ENCODE results near the gene IMPA2.

IMPA2 gene

DNA sequence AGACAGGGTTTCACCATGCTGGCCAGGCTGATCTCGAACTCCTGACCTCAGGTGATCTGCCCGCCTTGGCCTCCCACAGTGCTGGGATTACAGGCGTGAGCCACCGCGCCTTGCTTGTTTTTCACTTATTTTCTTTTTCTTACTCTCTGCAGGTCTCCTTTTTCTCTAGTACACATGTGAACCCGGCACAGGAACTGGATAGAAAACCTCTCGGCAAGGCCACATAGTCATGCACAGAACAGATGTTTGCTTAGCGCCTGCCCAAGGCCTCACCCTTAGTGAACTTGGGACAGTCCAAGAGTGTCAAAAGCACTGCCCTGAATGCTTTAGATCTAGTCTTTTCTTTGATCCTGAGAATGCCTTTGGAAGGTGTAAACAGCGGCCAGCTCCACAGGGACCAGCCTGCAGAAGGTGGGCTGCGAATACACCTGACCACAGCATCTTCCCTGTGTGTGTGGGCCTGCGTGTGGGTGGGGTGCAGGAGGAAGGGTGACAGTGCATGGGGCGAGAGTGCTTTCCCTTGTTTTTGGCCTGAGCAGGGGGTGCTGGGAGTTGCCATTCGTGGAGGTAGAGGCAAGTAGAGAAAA, 27.0 kb downstream of the IMPA2 start:
- no peak for DNase-seq (ENCODE audit: low read depth)

DNA sequence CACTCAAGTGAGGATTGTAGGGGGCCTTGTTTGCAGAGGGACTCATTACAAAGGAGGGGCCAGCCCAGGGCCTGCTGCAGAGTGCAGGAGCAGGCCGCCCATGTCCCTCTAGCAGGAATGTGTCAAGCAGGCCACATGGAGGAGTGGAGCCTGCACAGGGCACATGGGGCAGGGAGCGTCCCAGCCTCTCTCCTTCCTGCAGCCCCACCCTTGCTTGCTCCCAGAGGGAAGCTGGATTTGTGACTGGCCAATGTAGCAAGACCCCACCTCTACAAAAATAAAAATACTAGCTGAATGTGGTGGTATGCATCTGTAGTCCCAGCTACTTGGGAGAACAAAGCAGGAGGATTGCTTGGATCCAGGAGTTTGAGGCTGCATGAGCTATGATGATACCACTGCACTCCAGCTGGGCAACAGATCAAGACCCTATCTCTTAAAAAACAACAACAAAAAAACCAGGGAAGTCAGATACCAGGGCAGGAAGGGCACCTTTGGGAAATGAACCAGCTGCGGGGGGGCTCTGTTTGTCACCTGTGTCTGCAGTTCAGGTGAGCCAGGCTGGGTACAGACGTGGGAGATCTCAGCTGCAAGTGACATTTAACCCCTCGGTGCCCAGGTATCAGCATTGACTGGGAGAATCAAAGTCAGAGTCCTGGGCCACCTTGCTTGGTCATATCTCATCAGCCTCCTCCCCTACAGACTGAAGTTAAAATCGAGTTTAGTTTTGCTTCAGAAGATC, 27.7 kb downstream of the IMPA2 start:
- DNase-seq (ENCODE audit: low read depth), result no peak

DNA sequence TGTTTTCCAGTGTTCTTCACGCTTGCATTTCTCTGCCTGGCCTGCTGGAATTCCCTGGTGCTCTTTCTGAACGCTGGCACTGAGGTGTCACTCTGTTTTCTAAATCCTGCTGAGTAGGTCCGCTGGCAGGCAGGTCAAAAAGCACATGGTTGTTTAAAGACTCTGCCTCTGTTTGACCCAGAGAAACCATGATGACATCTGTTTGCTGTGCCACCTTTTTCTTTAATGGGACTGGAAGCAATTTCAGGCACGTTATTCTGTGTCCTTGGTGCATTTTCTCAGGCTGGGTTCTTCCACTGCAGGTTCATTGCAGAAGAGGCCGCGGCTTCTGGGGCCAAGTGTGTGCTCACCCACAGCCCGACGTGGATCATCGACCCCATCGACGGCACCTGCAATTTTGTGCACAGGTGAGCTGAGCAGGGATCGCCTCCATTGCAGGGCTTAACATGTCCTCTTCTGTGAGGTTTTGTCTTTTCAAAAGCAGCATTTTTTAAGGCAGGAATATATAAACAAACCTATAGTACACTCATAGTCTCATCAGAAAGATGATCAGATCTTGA, 28.4 kb downstream of the IMPA2 start:
- DNase-seq (ENCODE audit: low read depth), result no peak

DNA sequence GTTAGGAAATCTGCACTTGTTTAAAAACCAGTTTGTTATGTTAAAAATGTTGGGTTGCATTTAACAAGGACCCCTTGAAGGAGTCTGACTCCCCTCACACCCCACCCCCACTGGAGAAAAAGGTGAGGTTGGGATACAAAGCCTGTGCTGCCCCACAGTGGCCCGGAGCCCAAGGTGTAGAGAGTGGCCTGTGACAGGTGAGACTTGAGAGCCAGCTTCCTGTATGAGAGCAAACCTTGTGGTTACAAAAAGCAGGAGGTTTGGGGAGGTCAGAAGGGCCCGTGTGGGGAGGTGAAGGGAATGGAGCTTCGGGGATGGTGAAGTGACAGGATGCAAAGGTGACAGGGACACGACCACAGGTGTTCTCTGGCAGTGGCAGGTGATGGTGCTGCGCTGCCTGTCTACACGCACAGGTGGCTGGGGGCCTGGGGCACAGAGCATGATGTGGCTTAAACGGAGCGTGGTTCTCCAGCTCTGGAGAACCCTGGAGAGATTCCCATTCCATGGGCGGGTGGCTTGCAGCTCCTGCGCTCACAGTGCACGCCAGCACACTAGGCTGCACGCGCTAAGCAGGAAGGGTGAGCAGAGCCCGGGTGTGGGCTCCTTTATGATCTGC, 29.0 kb downstream of the IMPA2 start:
- DNase-seq (ENCODE audit: low read depth), result no peak

DNA sequence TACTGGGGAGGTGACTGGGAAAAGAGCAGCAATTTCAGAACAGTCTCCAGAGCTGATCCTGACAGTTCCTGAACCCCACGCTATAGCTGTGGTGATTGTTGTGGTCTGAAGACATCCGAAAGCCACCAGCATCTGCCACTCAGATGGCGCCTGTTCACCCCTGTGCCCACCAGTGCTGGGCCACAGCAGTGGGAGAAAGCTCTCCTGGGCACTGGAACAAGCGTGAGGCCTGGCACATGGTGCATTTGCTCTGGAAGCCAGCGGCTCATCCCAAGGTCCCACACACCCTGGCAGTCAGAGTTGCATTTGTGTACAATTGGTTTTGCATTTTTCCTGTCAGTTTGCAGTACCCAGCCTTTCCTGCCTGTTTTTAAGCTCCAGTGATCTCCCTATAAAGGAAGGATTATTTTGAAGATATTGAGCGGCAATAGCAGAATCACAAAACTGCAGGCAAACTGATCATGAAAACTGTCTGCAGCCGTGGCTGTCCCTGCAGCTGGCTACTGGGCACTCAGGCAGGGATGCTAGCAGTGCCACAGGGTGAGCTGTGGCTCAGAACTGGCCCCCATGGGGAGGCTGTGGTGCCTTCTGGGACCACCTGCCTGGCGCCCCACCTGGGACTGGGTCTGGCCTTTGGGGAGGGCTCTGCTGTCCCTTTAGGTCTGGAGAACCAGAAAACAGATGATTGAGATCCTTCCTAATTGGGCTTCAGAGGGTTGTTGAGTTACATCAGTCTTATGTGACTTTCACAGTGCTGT, 30.1 kb downstream of the IMPA2 start:
- no peak for DNase-seq (ENCODE audit: low read depth)

DNA sequence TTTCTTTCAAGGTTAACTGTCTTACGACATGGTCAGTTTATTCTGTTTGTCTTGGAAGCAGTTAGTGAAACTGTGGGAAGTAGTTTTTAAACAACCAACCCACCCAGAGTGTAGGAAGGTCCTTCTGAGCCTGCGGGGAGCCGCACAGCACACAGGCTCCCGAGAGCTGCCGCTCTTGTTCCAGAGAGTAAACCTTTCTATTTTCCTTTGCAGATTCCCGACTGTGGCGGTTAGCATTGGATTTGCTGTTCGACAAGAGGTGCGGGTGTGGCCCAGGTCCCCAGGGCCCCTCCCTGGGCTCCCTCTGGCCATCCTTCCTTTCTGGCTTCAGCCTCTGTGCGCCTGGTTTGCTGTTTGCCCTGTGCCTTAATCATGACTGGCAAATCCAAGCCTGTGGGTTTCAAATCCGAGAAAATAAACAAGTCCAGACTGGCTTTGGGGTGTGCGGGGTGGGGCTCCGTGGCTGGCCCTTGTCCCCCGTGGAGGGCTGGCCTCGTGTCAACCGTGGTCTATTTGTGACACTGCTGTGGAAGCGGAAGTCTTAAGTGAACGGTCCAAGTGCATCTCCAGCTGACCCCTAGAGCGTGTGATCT, 30.7 kb downstream of the IMPA2 start:
- DNase-seq (ENCODE audit: low read depth), result no peak

DNA sequence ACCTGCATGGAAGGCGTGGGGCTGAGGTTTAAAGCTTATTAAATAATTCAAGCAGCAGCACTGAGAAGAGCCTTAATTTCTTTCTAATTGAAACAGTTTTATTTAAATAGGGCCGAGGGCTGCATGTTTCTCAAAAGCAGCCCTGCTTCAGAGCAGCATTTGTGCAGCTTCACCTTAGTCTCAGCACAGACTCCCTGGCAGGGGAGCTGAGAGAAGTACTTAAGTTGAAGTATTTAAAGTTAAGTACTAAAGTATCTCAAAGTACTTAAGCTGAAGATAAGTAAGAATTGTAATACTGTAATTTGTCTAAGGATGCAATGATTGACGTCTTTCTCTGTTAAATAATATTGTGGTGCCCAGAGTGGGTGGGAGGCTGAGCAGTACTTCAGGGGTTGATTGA, 31.4 kb downstream of the IMPA2 start:
- DNase-seq (ENCODE audit: low read depth), result no peak

DNA sequence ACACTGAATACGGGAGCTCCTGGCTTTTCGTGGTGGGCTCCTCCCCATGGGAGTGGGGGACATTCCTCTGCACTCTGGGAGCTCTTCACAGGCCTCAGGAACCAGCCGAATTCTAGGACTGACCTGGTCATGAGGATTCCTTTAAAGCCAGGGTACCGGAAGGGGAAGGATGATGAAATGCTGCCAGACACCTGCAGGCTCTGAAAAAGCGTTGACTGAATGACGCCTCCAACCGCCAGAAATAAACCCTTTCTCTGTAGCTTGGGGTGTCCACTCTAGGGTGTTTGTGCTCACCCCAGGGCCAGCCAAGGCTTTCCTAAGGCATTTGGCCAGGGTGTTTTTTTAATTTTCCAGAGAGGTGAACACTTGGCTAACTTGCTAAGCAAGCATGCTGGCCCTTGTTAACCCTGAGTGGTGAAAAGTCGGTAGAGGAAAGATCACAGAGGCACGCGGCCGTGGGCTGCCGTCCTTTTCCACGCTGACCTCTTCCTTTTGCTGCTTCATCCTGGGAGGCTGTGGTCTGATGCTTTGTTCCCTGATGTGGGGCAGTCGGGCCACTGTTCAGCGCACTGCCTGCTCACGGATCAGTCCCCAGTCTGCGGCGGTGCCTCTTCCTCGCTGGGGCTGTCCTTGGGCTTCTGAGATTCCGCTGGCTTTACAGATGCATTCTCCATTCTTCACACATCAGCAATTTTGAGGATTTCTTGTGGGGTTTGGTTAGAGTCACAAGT, 32.0 kb downstream of the IMPA2 start:
- no peak for DNase-seq (ENCODE audit: low read depth)

DNA sequence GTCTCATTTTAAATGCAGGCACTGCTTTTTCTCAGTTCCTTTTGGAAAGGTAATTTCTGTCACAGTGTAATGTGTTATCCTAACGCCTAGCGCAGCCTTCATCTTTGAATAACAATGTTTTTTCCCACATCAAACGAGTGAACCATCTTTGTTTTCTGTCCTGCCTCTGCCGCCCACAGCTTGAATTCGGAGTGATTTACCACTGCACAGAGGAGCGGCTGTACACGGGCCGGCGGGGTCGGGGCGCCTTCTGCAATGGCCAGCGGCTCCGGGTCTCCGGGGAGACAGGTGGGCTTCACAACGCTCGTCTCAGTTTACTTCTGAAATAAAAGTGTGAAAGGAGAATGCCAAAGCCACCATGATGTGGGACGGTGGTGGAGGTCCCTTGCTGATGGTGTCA, 32.8 kb downstream of the IMPA2 start:
- DNase-seq (ENCODE audit: low read depth), result no peak

DNA sequence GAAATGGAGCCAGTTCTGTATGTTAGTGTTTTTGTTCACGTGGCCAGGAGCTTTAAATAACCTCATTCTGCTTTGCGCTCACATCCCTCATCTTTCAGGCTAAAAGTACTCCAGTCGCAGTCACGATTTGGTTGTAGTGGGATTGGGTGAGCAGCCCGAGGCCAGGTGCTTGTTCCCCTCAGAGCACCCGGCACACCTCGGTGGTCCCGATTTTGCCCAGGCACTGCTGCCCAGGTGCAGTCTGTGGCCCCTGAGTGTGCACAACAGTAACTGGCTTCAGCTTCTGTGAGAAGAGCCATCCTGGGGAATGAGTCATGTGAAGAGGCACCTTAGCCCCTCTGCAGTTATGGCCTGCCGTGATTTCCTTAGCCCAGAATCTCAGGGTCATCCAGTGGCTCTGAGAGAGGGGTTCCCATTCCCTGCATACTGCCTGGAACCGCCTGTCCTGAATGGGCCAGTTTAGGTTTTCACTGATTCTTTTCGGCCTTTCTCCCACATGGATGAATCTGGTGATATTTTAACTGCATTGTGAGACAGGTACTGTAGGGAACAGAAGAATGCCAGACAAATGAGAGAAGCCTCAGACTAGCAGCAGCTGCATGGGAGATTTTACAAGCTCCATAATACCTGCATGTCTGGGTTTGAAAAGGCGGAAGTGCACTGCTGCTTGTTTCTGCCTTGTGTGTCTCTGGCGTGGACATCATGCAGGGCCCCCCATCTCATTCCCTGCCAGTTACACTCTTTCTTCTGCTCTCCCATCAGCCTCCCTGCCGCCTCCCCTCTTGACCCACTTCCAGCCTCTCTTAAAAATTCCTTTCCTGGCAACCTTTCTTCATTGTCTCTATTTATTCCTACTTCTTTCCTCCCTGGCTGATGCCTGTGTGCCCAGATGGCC, 33.5 kb downstream of the IMPA2 start:
- no peak for DNase-seq (ENCODE audit: low read depth)

DNA sequence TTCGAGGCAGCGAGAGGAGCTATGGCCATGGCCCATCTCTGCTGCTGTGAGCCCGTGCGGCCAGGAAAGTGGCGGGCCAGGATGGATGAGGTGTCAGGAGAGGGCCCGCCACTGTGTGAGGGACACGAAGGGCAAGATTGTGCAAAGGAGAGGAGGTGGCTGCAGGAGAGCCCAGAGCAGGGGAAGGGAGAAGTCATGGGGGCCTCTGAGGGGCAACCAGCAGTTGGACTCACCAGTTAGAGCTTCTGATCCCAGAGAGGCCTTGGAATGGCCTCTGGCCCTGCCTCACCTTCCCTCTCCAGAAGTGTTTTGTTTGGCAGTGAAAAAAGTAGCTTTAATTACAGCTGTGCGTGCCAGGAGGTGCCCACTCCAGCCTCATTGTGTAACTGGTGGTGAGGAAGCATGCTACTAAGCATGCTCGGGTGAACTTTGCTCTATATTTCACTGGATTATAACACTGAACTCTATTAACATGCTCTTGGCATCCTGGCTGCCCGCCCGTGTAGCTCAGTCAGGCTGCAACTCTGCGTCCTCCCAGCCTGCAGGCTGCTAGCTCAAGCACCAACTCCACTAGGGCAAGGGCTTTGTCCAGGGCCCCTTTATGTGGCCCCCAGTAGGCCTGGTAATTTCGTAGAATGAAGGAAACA, 34.2 kb downstream of the IMPA2 start:
- DNase-seq (ENCODE audit: low read depth), result peak; percentile 73

DNA sequence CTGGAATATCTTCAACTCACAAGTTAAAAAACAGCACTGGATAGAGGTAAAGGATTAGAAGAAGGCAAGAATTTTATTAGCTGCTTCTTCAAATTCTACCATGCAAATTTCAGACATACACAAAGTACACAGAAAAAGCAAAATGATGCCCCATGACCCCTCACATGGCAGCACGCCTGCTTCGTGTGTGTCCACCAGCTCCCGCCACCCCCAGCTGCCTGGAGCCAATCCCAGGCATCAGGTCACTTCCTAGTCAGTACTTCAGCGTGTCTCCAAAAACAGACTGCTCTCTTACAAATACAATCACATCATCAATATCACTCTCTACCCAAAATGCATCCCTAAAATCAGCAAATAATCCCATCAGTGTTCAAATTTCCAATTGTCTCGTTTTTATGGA, 35.8 kb downstream of the IMPA2 start:
- DNase-seq (ENCODE audit: low read depth), result no peak

DNA sequence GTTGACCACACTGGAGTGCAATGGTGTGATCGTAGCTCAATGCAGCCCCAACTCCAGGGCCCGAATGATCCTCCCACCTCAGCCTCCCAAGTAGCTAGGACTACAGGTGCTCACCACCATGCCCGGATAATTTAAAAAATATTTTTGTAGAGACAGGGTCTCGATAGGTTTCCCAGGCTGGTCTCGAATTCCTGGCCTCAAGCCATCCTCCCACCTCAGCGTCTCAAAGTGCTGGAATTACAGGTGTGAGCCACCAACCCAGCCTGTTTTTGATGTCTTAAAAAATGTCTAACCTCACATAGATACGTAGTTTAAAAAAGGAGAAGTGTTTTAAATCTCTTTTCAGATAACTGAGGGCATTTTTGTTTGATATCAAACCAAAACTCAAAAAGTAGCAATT, 37.6 kb downstream of the IMPA2 start:
- DNase-seq (ENCODE audit: low read depth), result no peak

DNA sequence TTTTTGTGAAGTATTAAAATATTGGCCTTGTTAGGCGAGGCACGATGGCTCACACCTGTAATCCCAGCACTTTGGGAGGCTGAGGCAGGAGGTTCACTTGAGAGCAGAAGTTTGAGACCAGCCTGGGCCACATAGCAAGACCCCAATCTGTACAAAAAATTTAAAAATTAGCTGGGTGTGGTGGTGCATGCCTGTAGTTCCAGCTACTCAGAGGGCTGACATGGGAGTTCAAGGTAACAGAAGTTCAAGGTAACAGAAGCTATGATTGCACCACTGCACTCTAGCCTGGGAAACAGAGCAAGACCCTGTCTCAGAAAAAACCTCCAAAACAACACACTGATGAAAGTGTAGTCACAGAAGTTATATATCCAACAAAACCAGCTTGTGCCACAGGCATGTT, 39.8 kb downstream of the IMPA2 start:
- DNase-seq (ENCODE audit: low read depth), result no peak

DNA sequence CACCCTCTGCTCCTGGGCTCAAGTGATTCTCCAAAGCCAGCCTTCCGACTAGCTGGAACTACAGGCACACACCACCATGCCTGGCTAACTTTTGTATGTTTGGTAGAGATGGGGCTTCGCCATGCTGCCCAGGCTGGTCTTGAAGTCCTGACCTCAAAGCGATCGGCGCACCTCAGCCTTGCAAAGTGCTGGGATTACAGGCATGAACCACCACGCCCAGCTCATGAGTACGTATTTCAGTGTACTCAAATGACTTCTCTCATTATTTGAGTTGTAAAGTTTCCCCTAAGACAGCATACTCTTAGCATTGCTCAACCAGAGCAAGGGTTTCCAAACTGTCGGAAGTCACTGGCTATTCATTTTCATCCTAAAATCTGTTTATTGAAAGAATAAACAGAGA, 40.3 kb downstream of the IMPA2 start:
- no peak for DNase-seq (ENCODE audit: low read depth)

DNA sequence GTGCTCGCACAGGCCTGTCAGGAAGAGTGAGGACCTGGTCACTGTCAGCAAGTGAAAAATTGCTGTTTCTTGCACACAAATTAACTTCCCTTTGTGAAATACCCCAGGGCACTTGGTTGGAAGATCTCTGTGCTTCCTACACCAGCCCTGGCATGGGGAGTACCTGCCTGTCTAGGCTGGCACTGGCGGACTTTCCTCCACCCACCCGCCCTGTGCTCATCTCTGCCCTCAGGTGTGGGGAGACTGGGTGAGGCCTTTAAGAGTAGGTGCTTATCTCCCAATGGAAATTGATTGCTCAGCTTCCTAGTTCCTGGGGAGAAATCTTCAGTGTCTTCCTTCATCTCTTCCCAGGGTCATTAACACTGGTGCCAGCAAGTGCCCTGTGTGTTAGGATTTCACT, 42.1 kb downstream of the IMPA2 start:
- DNase-seq (ENCODE audit: low read depth), result no peak

DNA sequence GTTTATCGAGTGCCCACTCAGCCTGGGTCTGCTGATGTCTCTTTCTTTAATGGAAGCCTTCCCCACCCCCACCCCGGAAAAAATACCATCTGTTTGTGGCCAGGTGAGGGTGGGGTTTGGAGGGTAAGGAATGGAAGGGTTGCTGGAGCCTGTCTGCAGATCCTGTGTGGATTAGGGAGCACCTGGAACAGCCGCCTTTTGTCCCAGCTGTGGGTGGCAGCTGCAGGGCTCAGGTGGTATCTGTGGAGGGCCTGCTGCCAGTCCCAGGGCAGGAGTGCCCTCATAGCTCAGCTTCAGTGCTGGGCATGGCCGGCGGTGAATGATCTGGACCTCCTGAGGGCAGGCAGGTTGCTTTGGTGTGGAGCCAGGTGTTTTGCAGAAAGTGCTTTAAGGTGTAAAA, 45.3 kb downstream of the IMPA2 start:
- DNase-seq (ENCODE audit: low read depth), result no peak

DNA sequence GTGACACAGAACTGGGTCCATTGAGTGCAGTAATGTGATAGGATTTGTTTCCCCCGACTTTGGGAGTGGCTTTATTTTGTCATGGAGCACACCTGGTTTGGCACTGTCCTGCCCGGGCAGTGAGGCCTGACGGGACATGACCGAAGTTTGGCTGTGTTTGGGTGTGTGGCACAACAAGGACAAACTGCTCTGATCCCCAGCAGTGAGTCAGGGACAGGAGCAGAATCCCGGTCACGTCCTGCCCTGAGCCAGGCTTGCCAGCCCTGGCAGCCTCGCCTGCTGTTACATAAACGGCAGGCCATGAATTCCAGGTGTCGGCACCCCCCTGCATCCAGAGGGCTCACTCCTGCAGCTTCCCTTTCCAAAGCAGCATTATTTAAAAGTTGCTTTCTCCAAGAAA, 45.7 kb downstream of the IMPA2 start:
- DNase-seq (ENCODE audit: low read depth), result no peak

DNA sequence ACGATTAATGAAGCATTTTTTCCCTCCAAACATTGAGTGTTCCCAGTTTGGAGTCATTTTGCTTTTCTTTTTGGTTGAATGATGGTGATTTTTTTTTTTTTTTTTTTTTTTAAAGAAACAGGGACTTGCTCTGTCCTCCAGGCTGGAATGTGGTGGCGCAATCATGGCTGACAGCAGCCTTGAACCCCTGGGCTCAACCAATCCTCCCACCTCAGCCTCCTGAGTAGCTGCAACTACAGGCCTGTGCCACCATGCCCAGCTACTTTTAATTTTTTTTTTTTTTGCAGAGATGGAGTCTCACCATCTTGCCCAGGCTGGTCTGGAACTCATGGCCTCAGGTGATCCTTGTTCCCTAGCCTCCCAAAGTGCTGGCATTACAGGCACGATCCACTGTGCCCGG, 46.2 kb downstream of the IMPA2 start:
- no peak for DNase-seq (ENCODE audit: low read depth)

DNA sequence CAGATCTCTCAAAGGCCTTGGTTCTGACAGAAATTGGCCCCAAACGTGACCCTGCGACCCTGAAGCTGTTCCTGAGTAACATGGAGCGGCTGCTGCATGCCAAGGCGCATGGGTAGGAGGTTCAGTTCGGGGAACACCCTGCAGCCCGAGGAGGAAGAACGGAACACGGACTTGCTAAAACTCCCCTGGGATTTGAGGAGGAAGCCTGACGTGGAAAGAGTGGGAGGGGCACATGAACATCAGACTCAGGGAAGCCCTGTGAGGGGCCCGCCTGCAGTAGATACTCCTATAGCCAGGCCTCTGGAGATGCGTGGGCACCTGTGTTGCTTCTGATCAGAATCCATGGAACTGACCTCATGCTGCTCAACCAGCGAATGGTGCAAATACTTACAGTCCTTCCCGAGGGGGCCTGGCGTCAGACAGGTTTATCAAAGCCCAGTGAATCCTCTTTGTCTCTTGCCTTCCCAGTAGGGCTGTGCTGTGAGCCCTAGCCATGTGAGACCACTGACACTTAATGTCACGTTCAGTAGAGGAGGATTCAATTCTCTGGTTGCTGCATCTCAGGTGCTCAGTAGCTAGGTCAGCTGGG, 46.8 kb downstream of the IMPA2 start:
- DNase-seq (ENCODE audit: low read depth), result no peak
